ENCODE measurements around the gene CD48. TPM values are rescaled to one million over a fixed set of nuclear protein-coding genes. Genes with fewer than 3 reads are reported as not detected.

CD48 gene
- total and polyA plus RNA-seq, 4 donors, result 2.5 to 10.0 (median 5.1) TPM

DNA sequence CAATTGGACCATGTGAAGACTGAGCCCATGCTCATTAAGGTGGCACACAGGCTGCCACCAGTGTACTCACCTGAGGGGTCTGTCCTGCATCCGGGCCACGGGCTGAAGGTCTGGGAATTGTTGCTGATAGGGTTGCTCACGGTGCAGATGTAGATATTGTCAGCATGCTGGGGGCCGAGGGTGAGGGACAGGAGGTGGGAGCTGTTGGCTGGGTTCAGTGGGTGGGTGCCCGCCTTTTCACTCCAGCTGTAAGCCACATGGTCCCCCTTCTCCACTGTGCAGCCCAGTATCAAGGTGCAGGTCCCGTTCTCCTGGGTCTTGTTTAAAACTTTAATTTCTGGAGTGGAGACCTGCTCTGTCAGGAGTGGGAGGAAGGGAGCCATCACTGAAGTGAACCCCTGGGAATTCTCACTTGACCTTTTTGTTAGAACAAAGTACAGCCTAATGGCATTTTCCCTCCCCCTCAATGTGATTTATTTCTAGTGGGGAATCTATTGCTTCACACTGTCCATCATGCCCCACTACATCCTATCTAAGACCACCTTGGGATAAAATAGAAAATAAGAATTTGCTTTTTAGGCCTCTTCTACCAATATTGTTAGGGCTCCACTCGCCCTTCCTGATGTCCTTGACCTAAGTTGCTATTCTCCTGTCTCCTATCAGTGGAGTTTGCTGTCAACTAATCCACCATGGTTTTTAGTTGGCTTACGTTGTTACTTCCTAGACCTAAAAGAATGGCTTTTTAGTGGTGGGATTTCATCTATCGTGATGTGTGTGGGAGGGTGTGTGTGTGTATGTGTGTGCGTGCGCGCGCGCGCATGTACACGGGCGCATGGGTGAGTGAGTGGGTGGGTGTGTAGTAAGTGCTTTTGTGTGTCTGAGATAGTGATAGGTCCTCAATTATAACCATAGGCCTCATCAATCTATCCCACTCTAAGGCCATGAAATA, 76.8 kb downstream of the CD48 start:
- Histone ChIP-seq H3K9me3 (ENCODE audit: control insufficient read depth in 4 of 4, low read length in 3 of 4) (no peaks in the 10 kb centered on the region), H3K27me3 (ENCODE audit: control insufficient read depth in 4 of 4, insufficient read depth in 4 of 4, low read length in 3 of 4) (no peaks in the 10 kb centered on the region), H3K4me3 (ENCODE audit: low read depth in 1 of 3, low read length in 3 of 3) (no peak overlapping the region), H3K4me1 (ENCODE audit: control insufficient read depth in 4 of 4, insufficient read depth in 4 of 4, low read length in 3 of 4) (peaks cover 7 to 20% (median 19%) of the 10 kb centered on the region in 4 donors), H3K9ac (ENCODE audit: low read depth in 1 of 2, low read length in 2 of 2) (no peak overlapping the region), H3K27ac (ENCODE audit: low read depth in 1 of 2, low read length in 2 of 2) (no peak overlapping the region), H3K36me3 (ENCODE audit: control insufficient read depth in 4 of 4, insufficient read depth in 3 of 4, low read depth in 1 of 4, low read length in 3 of 4) (no peaks in the 10 kb centered on the region)
- TF ChIP-seq NR2F2 (IDR thresholded peaks at IDR 0.05) (no peak), RAD21 (IDR thresholded peaks at IDR 0.05) (no peak), JUND (IDR thresholded peaks at IDR 0.05) (no peak), YY1 (IDR thresholded peaks at IDR 0.05) (no peak), RXRA (IDR thresholded peaks at IDR 0.05) (no peak), EGR1 (IDR thresholded peaks at IDR 0.05; ENCODE audit: low read depth in 2 of 2) (no peak), TAF1 (conservative IDR thresholded peaks at IDR 0.05) (no peak), FOXA2 (IDR thresholded peaks at IDR 0.05) (no peak), SP1 (IDR thresholded peaks at IDR 0.05) (no peak)
- TF ChIP-seq, protein P1, sequence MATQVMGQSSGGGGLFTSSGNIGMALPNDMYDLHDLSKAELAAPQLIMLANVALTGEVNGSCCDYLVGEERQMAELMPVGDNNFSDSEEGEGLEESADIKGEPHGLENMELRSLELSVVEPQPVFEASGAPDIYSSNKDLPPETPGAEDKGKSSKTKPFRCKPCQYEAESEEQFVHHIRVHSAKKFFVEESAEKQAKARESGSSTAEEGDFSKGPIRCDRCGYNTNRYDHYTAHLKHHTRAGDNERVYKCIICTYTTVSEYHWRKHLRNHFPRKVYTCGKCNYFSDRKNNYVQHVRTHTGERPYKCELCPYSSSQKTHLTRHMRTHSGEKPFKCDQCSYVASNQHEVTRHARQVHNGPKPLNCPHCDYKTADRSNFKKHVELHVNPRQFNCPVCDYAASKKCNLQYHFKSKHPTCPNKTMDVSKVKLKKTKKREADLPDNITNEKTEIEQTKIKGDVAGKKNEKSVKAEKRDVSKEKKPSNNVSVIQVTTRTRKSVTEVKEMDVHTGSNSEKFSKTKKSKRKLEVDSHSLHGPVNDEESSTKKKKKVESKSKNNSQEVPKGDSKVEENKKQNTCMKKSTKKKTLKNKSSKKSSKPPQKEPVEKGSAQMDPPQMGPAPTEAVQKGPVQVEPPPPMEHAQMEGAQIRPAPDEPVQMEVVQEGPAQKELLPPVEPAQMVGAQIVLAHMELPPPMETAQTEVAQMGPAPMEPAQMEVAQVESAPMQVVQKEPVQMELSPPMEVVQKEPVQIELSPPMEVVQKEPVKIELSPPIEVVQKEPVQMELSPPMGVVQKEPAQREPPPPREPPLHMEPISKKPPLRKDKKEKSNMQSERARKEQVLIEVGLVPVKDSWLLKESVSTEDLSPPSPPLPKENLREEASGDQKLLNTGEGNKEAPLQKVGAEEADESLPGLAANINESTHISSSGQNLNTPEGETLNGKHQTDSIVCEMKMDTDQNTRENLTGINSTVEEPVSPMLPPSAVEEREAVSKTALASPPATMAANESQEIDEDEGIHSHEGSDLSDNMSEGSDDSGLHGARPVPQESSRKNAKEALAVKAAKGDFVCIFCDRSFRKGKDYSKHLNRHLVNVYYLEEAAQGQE (IDR thresholded peaks at IDR 0.05), result no peak
- TF ChIP-seq, protein P2, sequence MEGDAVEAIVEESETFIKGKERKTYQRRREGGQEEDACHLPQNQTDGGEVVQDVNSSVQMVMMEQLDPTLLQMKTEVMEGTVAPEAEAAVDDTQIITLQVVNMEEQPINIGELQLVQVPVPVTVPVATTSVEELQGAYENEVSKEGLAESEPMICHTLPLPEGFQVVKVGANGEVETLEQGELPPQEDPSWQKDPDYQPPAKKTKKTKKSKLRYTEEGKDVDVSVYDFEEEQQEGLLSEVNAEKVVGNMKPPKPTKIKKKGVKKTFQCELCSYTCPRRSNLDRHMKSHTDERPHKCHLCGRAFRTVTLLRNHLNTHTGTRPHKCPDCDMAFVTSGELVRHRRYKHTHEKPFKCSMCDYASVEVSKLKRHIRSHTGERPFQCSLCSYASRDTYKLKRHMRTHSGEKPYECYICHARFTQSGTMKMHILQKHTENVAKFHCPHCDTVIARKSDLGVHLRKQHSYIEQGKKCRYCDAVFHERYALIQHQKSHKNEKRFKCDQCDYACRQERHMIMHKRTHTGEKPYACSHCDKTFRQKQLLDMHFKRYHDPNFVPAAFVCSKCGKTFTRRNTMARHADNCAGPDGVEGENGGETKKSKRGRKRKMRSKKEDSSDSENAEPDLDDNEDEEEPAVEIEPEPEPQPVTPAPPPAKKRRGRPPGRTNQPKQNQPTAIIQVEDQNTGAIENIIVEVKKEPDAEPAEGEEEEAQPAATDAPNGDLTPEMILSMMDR (IDR thresholded peaks at IDR 0.05; ENCODE audit: low read depth, low read length, missing input control), result no peak
- DNase-seq (ENCODE audit: low spot score), result no peak
- 94% methylated on average over 17 of the region's 17 CpGs for WGBS

DNA sequence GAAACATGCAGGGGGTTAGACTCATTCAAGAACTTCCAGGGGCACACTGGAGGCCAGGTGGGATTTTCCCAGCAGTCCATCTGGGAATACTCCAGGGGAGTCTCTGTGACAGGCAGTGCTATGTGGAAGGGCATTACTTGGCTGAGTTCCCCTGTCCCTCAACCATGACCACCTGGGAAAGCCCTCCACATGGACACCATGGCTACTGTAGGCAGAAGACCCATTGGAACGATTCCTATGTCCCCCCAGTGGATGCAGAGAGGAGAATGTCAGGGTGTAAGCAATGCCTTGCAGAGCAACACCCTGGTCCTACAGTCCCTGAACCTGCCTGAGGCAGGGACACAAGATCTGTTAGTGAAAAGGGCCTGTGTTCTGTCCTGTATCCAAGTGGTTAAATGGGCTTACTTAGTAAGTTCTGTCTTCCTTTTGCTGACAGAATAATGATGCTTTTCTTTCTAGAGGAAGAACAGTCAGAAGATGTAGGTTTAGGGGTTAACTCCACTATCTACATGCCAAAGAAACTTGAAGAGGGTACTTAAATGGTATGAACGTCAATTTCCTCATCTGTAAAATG, 78.2 kb downstream of the CD48 start:
- Histone ChIP-seq H3K4me1 (ENCODE audit: control insufficient read depth in 4 of 4, insufficient read depth in 4 of 4, low read length in 3 of 4) (peaks cover 0 to 7% (median 5%) of the 10 kb centered on the region in 4 donors), H3K27me3 (ENCODE audit: control insufficient read depth in 4 of 4, insufficient read depth in 4 of 4, low read length in 3 of 4) (no peaks in the 10 kb centered on the region), H3K27ac (ENCODE audit: low read depth in 1 of 2, low read length in 2 of 2) (no peak overlapping the region), H3K9me3 (ENCODE audit: control insufficient read depth in 4 of 4, low read length in 3 of 4) (no peaks in the 10 kb centered on the region), H3K9ac (ENCODE audit: low read depth in 1 of 2, low read length in 2 of 2) (no peak overlapping the region), H3K36me3 (ENCODE audit: control insufficient read depth in 4 of 4, insufficient read depth in 3 of 4, low read depth in 1 of 4, low read length in 3 of 4) (no peaks in the 10 kb centered on the region), H3K4me3 (ENCODE audit: low read depth in 1 of 3, low read length in 3 of 3) (no peak overlapping the region)
- 67% methylated on average over 2 of the region's 2 CpGs for WGBS
- no peak for DNase-seq (ENCODE audit: low spot score)
- TF ChIP-seq, protein P3, sequence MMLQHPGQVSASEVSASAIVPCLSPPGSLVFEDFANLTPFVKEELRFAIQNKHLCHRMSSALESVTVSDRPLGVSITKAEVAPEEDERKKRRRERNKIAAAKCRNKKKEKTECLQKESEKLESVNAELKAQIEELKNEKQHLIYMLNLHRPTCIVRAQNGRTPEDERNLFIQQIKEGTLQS (IDR thresholded peaks at IDR 0.05), result no peak
- no peak for TF ChIP-seq NR2F2 (IDR thresholded peaks at IDR 0.05)
- TF ChIP-seq HNF4A (conservative IDR thresholded peaks at IDR 0.05), result no peak
- TF ChIP-seq, protein P1 (IDR thresholded peaks at IDR 0.05), result no peak
- TF ChIP-seq JUND (IDR thresholded peaks at IDR 0.05), result no peak
- TF ChIP-seq RAD21 (IDR thresholded peaks at IDR 0.05), result no peak
- TF ChIP-seq HNF4G (IDR thresholded peaks at IDR 0.05), result no peak

All from liver (tissue), 9 donors.